Uterus (tissue), 2 donors: ENCODE results near the gene ADAMTS17.

Source experiments
- POLR2A ChIP-seq, 2 donors: fragments of 450-650 bp; IDR thresholded peaks; one replicate each; pipeline ENCODE4 v1.6.1; 2016; ENCODE audit warnings: antibody characterized with exemption in 2 of 2, mild to moderate bottlenecking in 1 of 2, moderate library complexity in 1 of 2
- TF ChIP-seq, protein P1 (sequence below), 4 experiments: fragments of 200-600 bp in 2 of 4; fragments of 450-650 bp in 2 of 4; sonication (generic) in 2 of 4; IDR thresholded peaks; one replicate each; pipeline ENCODE4 v1.5.1; 2016 to 2019; ENCODE audit warnings: antibody characterized with exemption in 4 of 4, mild to moderate bottlenecking in 2 of 4, moderate library complexity in 1 of 4

DNA sequence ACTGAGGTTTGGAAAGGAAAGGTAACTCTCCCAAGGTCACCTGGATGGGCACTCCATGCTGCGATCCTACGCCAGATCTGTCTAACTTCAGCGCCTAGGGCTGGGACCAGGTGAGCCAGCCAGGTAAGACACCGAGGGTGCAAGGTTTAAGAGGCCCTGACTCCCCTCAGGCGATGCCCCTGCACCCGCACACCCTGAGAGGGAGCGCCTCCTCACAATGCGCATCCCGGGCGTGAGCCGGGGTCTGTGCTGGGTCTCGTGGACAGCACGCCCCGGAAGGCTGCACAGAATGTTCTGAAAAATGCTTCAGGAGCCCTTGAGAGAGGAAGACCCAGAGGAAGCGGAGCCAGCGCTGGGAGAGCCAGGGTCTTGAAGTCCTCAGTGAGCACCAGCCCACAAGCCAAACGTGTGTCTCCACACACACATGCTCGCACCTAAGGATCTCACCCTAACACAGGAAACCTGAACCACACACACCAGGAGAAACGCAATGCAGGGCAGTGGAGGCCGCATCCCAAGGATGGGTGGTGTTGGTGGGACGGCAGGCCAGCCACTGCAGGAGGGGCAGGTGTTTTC is 142.0 kb downstream of the ADAMTS17 start:
- TF ChIP-seq, protein P1, sequence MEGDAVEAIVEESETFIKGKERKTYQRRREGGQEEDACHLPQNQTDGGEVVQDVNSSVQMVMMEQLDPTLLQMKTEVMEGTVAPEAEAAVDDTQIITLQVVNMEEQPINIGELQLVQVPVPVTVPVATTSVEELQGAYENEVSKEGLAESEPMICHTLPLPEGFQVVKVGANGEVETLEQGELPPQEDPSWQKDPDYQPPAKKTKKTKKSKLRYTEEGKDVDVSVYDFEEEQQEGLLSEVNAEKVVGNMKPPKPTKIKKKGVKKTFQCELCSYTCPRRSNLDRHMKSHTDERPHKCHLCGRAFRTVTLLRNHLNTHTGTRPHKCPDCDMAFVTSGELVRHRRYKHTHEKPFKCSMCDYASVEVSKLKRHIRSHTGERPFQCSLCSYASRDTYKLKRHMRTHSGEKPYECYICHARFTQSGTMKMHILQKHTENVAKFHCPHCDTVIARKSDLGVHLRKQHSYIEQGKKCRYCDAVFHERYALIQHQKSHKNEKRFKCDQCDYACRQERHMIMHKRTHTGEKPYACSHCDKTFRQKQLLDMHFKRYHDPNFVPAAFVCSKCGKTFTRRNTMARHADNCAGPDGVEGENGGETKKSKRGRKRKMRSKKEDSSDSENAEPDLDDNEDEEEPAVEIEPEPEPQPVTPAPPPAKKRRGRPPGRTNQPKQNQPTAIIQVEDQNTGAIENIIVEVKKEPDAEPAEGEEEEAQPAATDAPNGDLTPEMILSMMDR (IDR thresholded peaks at IDR 0.05) = no peak
- TF ChIP-seq POLR2A (IDR thresholded peaks at IDR 0.05) = no peak
